ENCODE data around the gene BNC1. TPM values are rescaled to one million over a fixed set of nuclear protein-coding genes. Genes with fewer than 3 reads are reported as not detected.
"Not testable (repeated sequence)": the region's sequence is repeated elsewhere in the genome, so short reads cannot be mapped to it uniquely, and the experiment has no call there.

Gene BNC1
- total RNA-seq, 1 experiment from 2014 or later = 18.1 TPM

DNA sequence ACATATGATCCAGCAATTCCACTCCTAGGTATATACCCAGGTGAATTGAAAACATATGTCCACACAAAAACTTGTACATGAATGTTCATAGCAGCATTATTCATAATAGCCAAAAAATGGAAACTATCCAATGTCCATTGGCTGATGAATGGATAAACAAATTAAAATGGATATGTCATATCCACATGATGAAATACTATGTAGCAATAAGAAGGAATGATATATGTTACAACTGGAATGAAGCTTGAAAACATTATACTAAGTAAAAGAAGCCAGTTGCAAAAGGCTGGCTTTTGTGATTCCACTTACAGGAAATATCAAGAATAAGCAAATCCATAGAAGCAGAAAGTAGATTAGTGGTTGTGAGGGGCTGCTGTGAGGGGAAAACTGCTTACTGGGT, 33.7 kb downstream of the BNC1 start:
- DNase-seq (ENCODE audit: low read depth) = no peak

DNA sequence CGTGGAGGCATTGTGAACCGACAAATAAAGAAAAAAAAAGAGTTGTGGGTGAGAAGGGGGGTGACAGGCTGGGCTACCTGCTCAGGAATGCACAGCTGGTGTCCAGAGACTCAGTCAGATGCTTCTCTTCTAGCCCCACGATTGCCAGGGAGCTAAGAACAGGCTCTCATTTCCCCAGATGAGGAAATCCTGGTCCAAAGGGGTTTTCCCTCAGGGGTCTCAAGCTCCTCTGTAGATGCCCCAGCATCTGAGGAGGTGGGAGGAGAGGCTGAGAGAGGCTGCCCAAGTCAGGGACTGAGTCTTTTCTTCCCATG, 35.5 kb downstream of the BNC1 start:
- DNase-seq (ENCODE audit: low read depth) = no peak

DNA sequence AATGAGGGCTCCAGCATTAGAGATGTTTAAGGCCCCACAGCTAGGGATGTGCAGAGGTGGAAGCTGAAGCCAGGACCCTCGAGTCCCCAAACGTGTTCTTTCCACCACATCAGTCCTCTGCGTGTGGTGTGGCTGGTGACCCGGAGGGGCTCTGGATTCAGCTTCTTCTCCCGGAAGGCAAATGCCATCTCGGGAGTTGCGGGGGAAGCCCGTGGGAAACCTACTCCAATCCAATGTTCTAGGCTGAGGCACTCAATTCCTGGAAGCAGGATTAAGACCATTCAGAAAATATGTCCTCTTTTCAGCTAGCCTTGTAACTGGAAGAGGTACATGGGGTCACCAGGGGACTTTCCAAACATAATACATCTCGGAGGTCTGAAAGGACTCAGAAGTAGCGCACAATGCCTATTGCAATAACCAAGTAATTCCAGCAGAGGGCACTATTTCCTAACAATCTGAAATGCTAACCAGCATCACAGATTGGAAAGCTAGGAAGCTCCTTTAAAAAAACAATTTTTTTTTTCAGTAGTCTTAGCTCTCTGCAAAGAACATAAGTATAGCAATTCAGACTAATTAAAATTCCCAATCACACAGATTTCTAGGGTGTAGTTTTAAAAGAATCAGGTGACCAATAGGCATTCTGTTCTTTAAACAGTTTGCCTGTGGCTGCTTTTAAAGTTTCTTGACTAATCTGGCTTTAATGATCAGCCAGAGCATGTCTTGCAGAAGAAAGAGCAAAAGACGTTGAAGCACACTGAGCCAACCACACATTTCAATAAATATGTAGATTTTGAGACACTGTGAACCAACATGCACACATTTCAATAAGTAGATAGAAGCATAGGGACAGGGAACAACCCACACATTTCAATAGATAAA, 36.1 kb downstream of the BNC1 start:
- DNase-seq (ENCODE audit: low read depth) = peak; percentile 65

DNA sequence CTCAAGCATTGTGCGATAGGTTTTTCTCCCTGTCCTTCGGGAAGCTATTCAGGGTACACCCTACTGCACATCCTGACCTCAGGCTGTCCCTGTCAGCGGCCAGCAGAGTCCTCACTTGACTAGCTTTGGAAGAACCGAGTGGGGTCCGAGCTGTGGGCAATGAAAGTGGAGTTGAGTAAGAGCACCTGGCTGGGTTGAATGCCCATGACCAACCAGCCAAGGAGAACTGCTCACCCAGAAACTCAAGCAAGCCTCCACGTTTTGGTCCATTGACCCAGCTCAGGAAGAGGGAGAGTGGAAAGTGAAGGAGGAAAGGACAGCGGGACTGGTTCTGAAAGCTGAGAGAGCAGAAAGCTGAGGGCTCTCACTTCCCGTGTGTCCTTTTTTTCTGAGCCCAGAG, 40.8 kb downstream of the BNC1 start:
- DNase-seq (ENCODE audit: low read depth) = no peak

DNA sequence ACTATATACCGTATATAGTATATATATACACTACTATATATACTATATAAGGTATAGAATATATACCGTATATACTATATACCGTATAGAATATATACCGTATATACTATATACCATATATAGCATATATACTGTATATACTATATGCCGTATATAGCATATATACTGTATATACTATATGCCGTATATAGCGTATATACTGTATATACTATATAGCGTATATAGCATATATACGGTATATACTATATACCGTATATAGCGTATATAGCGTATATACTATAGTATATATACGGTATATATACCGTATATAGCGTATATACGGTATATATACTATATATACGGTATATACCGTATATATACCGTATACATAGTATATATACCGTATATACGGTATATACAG, 54.2 kb downstream of the BNC1 start:
- no peak for DNase-seq (ENCODE audit: low read depth)

DNA sequence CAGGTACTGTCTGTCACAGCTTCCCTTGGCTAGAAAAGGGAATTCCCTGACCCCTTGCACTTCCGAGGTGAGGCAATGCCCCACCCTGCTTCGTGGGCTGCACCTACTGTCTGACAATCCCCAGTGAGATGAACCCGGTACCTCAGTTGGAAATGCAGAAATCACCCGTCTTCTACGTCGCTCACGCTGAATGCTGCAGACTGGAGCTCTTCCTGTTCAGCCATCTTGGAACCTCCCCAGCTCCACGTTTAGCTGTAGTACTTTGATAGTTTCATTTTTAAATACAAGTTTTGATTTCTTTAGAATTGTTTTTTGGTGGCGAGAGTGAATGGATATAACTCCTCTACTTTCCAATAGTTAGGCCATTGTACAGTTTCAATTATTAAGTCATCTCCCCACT, 59.0 kb downstream of the BNC1 start:
- DNase-seq (ENCODE audit: low read depth) = no peak

DNA sequence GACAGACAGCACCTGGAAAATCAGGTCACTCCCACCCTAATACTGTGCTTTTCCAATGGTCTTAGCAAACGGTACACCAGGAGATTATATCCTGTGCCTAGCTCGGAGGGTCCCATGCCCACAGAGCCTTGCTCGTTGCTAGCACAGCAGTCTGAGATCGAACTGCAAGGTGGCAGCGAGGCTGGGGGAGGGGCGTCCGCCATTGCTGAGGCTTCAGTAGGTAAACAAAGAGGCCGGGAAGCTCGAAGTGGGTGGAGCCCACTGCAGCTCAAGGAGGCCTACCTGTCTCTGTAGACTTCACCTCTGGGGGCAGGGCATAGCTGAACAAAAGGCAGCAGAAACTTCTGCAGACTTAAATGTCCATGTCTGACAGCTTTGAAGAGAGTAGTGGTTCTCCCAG, 62.7 kb downstream of the BNC1 start:
- DNase-seq (ENCODE audit: low read depth) = not testable (repeated sequence)

DNA sequence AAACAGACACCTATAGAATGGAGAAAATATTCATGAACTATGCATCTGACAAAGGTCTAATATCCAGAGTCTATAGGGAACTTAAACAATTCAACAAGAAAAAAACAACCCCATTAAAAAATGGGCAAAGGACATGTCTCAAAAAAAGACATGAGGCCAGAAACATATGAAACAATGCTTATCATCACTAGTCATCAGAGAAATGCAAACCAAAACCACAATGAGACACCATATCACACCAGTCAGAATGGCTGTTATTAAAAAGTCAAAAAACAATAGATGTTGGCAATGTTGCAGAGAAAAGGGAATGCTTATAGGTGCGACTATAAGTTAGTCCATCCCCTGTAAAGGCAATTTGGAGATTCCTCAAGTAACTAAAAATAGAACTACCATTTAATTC, 65.4 kb downstream of the BNC1 start:
- DNase-seq (ENCODE audit: low read depth) = peak; percentile 49

DNA sequence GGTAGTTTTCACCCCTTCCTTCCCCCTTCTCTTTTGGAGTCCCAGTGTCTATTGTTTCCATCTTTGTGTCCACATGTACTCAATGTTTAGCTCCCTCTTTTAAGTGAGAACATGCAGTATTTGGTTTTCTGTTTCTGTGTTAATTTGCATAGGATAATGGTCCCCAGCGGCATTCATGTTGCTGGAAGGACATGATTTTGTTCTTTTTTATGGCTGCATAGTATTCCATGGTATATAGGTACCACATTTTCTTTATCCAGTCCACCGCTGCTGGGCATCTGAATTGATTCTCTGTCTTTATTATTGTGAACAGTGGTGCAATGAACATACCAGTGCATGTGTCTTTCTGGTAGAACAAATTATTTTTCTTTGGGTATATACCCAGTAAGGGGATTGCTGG, 69.2 kb downstream of the BNC1 start:
- DNase-seq (ENCODE audit: low read depth) = no peak

DNA sequence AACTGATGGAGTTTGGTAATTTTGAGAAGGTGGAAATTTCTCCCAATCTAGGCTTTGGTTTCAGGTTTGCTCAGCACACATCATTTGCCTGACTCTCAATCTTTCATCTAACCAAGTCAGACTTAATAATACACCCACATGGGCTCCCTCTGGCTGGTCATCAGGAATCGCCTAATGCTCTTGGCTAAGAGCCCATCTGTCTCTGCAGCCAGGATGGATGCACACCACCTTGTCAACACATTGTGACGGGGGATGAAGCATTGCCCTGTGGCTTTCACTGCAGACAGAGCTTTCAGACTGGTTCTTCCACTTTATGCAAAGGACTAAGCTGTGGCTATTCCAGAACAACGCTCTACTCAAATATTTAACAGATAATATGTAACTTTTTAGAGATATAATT, 73.8 kb downstream of the BNC1 start:
- peak; percentile 17 for DNase-seq (ENCODE audit: low read depth)

DNA sequence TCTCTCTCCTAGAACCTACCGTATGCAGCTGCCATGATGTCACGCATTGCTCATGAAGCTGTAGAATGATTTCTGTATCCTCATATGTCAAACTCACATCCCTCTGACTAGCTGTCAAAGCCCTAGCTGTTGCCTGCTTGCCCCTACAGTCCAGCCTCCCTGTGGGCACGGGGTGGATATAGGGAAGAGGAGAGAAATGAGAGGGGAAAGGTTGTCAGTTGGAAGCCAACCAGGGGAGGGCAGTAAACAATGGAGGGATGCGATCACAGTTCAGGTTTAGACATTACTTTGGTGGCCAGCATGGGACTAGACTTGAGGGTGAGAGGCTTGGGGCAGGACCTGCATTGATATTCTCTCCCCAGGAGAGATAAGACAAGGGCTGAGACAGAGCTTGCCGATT, 75.1 kb downstream of the BNC1 start:
- no peak for DNase-seq (ENCODE audit: low read depth)

DNA sequence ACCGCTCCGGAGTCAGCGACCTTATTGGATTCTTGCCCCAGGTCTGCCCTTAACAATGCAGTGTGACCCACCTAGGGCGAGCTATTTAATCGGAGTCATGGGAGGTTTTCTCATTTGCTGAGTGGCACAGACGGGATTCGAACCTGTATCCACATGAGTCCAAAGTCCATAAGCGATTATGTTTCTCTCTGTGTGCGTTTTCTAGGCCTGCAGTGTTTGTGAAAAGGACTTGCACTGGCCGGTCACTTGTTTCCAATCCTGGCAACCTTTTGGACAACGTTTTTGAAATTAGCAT, 76.2 kb downstream of the BNC1 start:
- DNase-seq (ENCODE audit: low read depth) = no peak

DNA sequence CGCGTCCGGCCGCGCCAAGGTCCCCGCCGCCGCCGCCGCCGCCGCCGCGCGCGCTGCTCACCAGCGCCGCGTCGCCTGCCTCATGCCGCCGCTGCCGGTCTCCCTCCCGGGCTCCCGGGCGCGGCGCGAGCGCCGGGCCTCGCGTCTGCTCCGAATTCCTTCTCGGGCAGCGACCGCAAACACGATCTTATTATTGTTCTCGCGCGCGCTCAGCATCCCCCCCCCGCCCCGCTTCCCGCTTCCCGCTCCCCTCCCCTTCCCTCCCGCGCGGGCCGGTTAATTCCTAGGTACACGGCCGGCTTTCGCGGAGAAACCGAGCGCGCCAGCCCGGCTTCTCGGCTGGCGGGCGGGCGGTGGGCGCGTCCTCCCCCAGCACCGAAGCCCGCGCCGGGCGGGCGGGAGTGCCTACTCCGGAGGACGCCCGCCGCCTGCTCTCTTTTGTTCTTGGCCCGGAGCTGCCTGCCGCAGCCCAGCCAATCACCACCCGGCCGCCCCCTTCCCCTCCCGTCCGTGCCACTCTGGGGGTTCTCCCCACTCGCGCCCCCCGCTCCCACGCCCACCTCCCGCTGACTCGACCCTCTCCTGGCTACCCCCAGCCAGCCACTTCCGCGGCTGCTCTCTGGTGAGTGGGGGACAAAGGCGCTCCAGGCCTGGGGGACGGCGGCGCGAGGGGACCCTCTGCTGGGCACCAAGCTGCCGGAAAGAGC, 76.7 kb downstream of the BNC1 start, which contains the start of gene HDGFL3:
Gene HDGFL3 (minus strand): TSS at position 164 of the 707 bp plus-strand sequence. CDS start 409 bp downstream, outside the sequence.
- DNase-seq (ENCODE audit: low read depth) = peak; percentile 35

DNA sequence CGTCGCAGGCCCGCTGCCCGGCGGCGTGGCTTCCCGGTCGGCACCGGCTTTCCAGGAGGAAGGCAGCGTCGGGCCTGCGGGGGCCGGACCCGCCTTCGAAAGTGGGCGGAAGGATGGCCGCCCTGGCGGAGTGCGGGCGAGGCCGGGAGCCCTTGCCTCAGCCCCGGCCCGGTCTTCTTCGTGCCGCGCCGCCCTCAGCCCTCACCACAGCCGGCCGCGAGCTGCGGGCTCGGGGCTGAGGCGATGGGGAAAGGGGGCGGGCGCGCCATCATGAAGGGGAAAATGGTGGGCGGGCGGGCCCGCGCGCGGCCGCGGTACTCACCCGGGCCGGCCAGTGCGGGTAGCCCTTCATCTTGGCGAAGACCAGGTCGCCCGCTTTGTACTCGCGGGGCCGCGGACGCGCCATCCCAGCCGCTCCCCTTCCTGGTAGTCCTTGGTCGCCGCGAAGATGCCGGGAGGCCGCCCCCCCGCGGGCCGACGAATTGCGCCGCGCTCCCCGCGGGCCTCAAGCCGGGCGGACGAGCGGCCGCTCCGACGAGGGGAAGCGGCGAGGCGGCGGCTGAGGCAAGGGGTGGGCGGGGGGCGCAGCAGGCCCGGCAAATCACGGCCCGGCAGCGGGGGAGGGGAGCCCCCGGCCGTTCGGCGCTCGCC, 77.3 kb downstream of the BNC1 start:
- peak; percentile 32 for DNase-seq (ENCODE audit: low read depth)

DNA sequence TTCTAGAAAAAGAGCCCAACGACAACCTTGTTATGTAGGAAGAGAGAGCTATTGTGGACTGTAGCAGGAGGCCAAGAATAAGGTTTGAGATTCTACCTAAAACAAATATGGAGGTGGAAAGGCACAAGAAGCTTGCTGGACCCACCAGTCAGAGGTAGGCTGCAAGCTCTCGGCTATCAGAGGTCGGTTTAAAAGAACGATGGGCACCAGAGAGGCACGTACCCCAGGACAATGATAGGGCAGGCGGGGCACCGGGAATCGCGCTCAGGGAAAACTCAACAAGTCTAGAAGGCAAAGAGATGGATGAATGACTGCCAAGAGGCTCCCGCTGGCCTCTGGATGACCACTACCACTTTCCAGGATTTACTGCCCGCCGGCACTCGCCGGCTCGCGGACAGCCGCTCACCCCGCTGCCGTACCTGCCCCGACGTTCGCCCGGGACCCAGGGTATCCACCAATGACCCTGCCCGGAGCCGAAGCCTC, 77.9 kb downstream of the BNC1 start:
- peak; percentile 25 for DNase-seq (ENCODE audit: low read depth)

Other genes starting within 250 kb of the BNC1 start
- 95.0 and 108 TPM in 2 replicates for gene BTBD1, start 217.4 kb downstream of the BNC1 start, total RNA-seq (2014; rRNA removed; shearing (Covaris generic))
- gene TM6SF1, start 177.0 kb downstream of the BNC1 start, total RNA-seq (2014; rRNA removed; shearing (Covaris generic)) = not detected in 2 replicates
- gene HDGFL3, start 76.8 kb downstream of the BNC1 start, total RNA-seq (2014; rRNA removed; shearing (Covaris generic)) = 39.8 and 47.8 TPM in 2 replicates
- 2.1 and 3.5 TPM in 2 replicates for gene SH3GL3, start 162.7 kb upstream of the BNC1 start, total RNA-seq (2014; rRNA removed; shearing (Covaris generic))